ENCODE measurements around the gene ZNF516. TPM values are rescaled to one million over a fixed set of nuclear protein-coding genes. Genes with fewer than 3 reads are reported as not detected.

ZNF516 gene
- total and polyA plus RNA-seq, 2 of the 4 experiments (the other 2 are of a cell fraction): 7.9 to 16.9 TPM

GRCh38 chr18:76377359-76377756 lies 117.7 kb downstream of the ZNF516 start:
- BruUV-seq (replicated peaks): no TSS peak
- CTCF ChIA-PET: no interaction called here
- H3K4me3 ChIP-seq (ENCODE audit: insufficient read depth, low read depth, low read length): no peak overlapping the region

More at GRCh38 chr18:76377359-76377756, 117.7 kb downstream of the ZNF516 start:
- H3K14ac ChIP-seq (replicated peaks; ENCODE audit: low read depth, low read length): no peak overlapping the region
- no peak overlapping the region for H4K8ac ChIP-seq (ENCODE audit: low read depth in 2 of 2, low read length in 2 of 2)
- peaks cover 30 to 60% of the 10 kb centered on the region in 2 experiments for H3K79me1 ChIP-seq (ENCODE audit: low read depth in 1 of 2, low read length in 2 of 2)
- intact Hi-C loops (cut with micrococcal nuclease) (no loop called here), dilution Hi-C loops (cut with HindIII; ENCODE audit: low sequenced_read_pairs, unreplicated experiment) (no loop called here), in situ Hi-C loops (cut with MboI; ENCODE audit: low sequenced_read_pairs) (no loop called here)
- no peak overlapping the region for H2BK15ac ChIP-seq (ENCODE audit: low read depth, low read length)
- TF ChIP-seq MAFK (IDR thresholded peaks at IDR 0.05; ENCODE audit: low read depth, low read length): no peak
- no peak for TF ChIP-seq BHLHE40 (IDR thresholded peaks at IDR 0.05; ENCODE audit: low read depth, low read length)
- no peak for TF ChIP-seq USF2 (IDR thresholded peaks at IDR 0.05; ENCODE audit: low read depth, low read length)
- H4K91ac ChIP-seq (ENCODE audit: insufficient read depth, low read depth, low read length): no peak overlapping the region
- peaks cover 16% of the 10 kb centered on the region for H3K9me1 ChIP-seq (ENCODE audit: insufficient read depth, low read length)
- H3K9me3 ChIP-seq (ENCODE audit: control insufficient read depth, insufficient read depth, low read length): no peaks in the 10 kb centered on the region
- H3K56ac ChIP-seq (ENCODE audit: extremely low read depth, insufficient read depth, low read length): no peak overlapping the region
- H3K18ac ChIP-seq (ENCODE audit: low read depth, low read length): no peak overlapping the region
- H4K20me1 ChIP-seq (ENCODE audit: insufficient read depth, low read length): peaks cover 51% of the 10 kb centered on the region
- ATAC-seq (ENCODE audit: low read depth): no peak
- no peak overlapping the region for H2BK20ac ChIP-seq (ENCODE audit: low read depth, low read length)
- POLR2A ChIA-PET (ENCODE audit: unreplicated experiment): no interaction called here
- no peak overlapping the region for H3K4me2 ChIP-seq (ENCODE audit: low read depth, low read length)
- H2AK5ac ChIP-seq (ENCODE audit: low read depth, low read length): no peak overlapping the region
- H2BK120ac ChIP-seq (ENCODE audit: low read depth, low read length): no peak overlapping the region
- no peak overlapping the region for H3K23ac ChIP-seq (ENCODE audit: low read depth, low read length)
- no peak overlapping the region for H3K27ac ChIP-seq (ENCODE audit: insufficient read depth, low read length)
- no peak overlapping the region for H3K4ac ChIP-seq (ENCODE audit: low read depth, low read length)
- no peak overlapping the region for H4K5ac ChIP-seq (ENCODE audit: low read depth, low read length)
- no peak for DNase-seq
- H3K9ac ChIP-seq (ENCODE audit: low read depth, low read length): no peak overlapping the region
- no peaks in the 10 kb centered on the region for H3K27me3 ChIP-seq (ENCODE audit: control insufficient read depth, insufficient read depth, low read length)
- no peak overlapping the region for H2AK9ac ChIP-seq (replicated peaks; ENCODE audit: low read depth, low read length, poor library complexity)
- peaks cover 29% of the 10 kb centered on the region; the same call in 1 of the 2 replicates for H3K36me3 ChIP-seq (ENCODE audit: control insufficient read depth, insufficient read depth, low read length)
- no peak overlapping the region for H2BK5ac ChIP-seq (ENCODE audit: low read depth, low read length, poor library complexity, severe bottlenecking)
- H2AFZ ChIP-seq (replicated peaks; ENCODE audit: low read length, poor library complexity): no peak overlapping the region
- 55% methylated on average over 2 of the region's 3 CpGs; no CpG with 5 or more reads in 1 of the 2 experiments for WGBS, 2 experiments (ENCODE audit: extremely low coverage in 2 of 2, insufficient read length in 1 of 2)
- peaks cover 15% of the 10 kb centered on the region for H3K4me1 ChIP-seq (ENCODE audit: control insufficient read depth, insufficient read depth, low read length)
